ENCODE measurements around the gene DFFA. TPM values are rescaled to one million over a fixed set of nuclear protein-coding genes. Genes with fewer than 3 reads are reported as not detected.
"Not testable (repeated sequence)": the region's sequence is repeated elsewhere in the genome, so short reads cannot be mapped to it uniquely, and the experiment has no call there.

The DFFA gene
- total RNA-seq, 1 experiment from 2014 or later: 94.1 TPM

GRCh38 chr1:10506677-10507047, 34.3 kb upstream of the DFFA start:
- no peaks in the 10 kb centered on the region for H3K36me3 Mint-ChIP-seq (ENCODE audit: insufficient read depth in 1 of 3, low read depth in 3 of 3)
- no peak overlapping the region for H3K27ac ChIP-seq (ENCODE audit: insufficient read length, low read depth, low read length)

GRCh38 chr1:10506046-10506676, 33.8 kb upstream of the DFFA start:
- H4K8ac ChIP-seq (replicated peaks; ENCODE audit: insufficient read length, low read depth, low read length); H3K27me3 ChIP-seq (ENCODE audit: insufficient read depth, low read length); H3K36me3 Mint-ChIP-seq (ENCODE audit: insufficient read depth in 1 of 3, low read depth in 3 of 3); H4K91ac ChIP-seq (ENCODE audit: insufficient read length, low read depth, low read length); H3K79me2 ChIP-seq (ENCODE audit: insufficient read depth, low read length); H3K79me1 ChIP-seq (ENCODE audit: insufficient read depth, low read depth, low read length, poor library complexity, severe bottlenecking); H2BK15ac ChIP-seq (ENCODE audit: low read depth, low read length); H2BK20ac ChIP-seq (ENCODE audit: low read depth, low read length, poor library complexity, severe bottlenecking); H2BK5ac ChIP-seq (ENCODE audit: insufficient read length, low read length); H2BK120ac ChIP-seq (ENCODE audit: low read depth, low read length, poor library complexity, severe bottlenecking); H3K4ac ChIP-seq (ENCODE audit: low read depth, low read length); H3K4me1 ChIP-seq (ENCODE audit: insufficient read depth, low read length); DNase-seq; H3K14ac ChIP-seq (ENCODE audit: insufficient read depth, low read length); H3K18ac ChIP-seq (ENCODE audit: insufficient read length, low read depth, low read length); H4K20me1 ChIP-seq (ENCODE audit: control insufficient read depth, insufficient read depth, insufficient read length); H3K9me3 Mint-ChIP-seq; H3K56ac ChIP-seq (ENCODE audit: insufficient read length, low read depth, low read length); H3K23ac ChIP-seq (ENCODE audit: insufficient read length, low read depth, low read length); H3K23me2 ChIP-seq (ENCODE audit: insufficient read length, low read depth, low read length, poor library complexity, severe bottlenecking); H3K9me3 ChIP-seq (ENCODE audit: control insufficient read depth, low read depth, low read length); H3K4me2 ChIP-seq (ENCODE audit: insufficient read depth, insufficient read length, low read length); H3T11ph ChIP-seq (ENCODE audit: low read length); H2BK12ac ChIP-seq (ENCODE audit: insufficient read length, low read depth, low read length); H3K27me3 Mint-ChIP-seq (ENCODE audit: low read depth); H2AFZ ChIP-seq (ENCODE audit: low read length); H3K27ac ChIP-seq (ENCODE audit: insufficient read length, low read depth, low read length); H3K9ac ChIP-seq (ENCODE audit: extremely low read depth, insufficient read length, low read length); H3K4me3 Mint-ChIP-seq; H2AK5ac ChIP-seq (ENCODE audit: insufficient read length, low read length); H4K5ac ChIP-seq (ENCODE audit: insufficient read length, low read depth, low read length): not testable (repeated sequence)
- WGBS (ENCODE audit: extremely low coverage, insufficient read length, low lambda C conversion rate): no CpG with 5 or more reads among the region's 12 CpGs
- Mint-ChIP-seq H3K4me1 (peaks cover 17 to 20% of the 10 kb centered on the region in 2 experiments), H3K27ac (peak overlapping the region in 1 of 3 experiments; percentile 17; a peak in 1 of 7 replicates)

More at GRCh38 chr1:10506677-10507047, 34.3 kb upstream of the DFFA start:
- no CpG with 5 or more reads among the region's 4 CpGs for WGBS (ENCODE audit: extremely low coverage, insufficient read length, low lambda C conversion rate)
- H3K79me1 ChIP-seq (ENCODE audit: insufficient read depth, low read depth, low read length, poor library complexity, severe bottlenecking): peaks cover 10% of the 10 kb centered on the region
- H2AK5ac ChIP-seq (ENCODE audit: insufficient read length, low read length): no peak overlapping the region
- H3K9me3 Mint-ChIP-seq: no peaks in the 10 kb centered on the region
- no peak overlapping the region for H3K14ac ChIP-seq (ENCODE audit: insufficient read depth, low read length)
- no peak overlapping the region for H2BK15ac ChIP-seq (ENCODE audit: low read depth, low read length)
- H3K56ac ChIP-seq (ENCODE audit: insufficient read length, low read depth, low read length): no peak overlapping the region
- H3K23ac ChIP-seq (ENCODE audit: insufficient read length, low read depth, low read length): no peak overlapping the region
- no peak overlapping the region for H4K8ac ChIP-seq (replicated peaks; ENCODE audit: insufficient read length, low read depth, low read length)
- no peak for DNase-seq
- H3K18ac ChIP-seq (ENCODE audit: insufficient read length, low read depth, low read length): no peak overlapping the region
- no peak overlapping the region for H3K4ac ChIP-seq (ENCODE audit: low read depth, low read length)
- no peak overlapping the region for H3K9ac ChIP-seq (ENCODE audit: extremely low read depth, insufficient read length, low read length)
- no peak overlapping the region for H2BK120ac ChIP-seq (ENCODE audit: low read depth, low read length, poor library complexity, severe bottlenecking)
- no peaks in the 10 kb centered on the region for H3K23me2 ChIP-seq (ENCODE audit: insufficient read length, low read depth, low read length, poor library complexity, severe bottlenecking)
- H3K4me3 Mint-ChIP-seq: no peak overlapping the region
- no peak overlapping the region for H2BK12ac ChIP-seq (ENCODE audit: insufficient read length, low read depth, low read length)
- no peaks in the 10 kb centered on the region for H3K9me3 ChIP-seq (ENCODE audit: control insufficient read depth, low read depth, low read length)
- no peak overlapping the region for H3K4me2 ChIP-seq (ENCODE audit: insufficient read depth, insufficient read length, low read length)
- no peak for TF ChIP-seq CTCF (conservative IDR thresholded peaks at IDR 0.05)
- no peak overlapping the region for H4K5ac ChIP-seq (ENCODE audit: insufficient read length, low read depth, low read length)
- no peak overlapping the region for H4K91ac ChIP-seq (ENCODE audit: insufficient read length, low read depth, low read length)
- no peaks in the 10 kb centered on the region for H3K27me3 ChIP-seq (ENCODE audit: insufficient read depth, low read length)
- H2BK20ac ChIP-seq (ENCODE audit: low read depth, low read length, poor library complexity, severe bottlenecking): no peak overlapping the region
- H3K4me1 ChIP-seq (ENCODE audit: insufficient read depth, low read length): peaks cover 4% of the 10 kb centered on the region; the same call in 1 of the 2 replicates
- peaks cover 8% of the 10 kb centered on the region; the same call in 1 of the 2 replicates for H3K79me2 ChIP-seq (ENCODE audit: insufficient read depth, low read length)
- no peaks in the 10 kb centered on the region for H3K27me3 Mint-ChIP-seq (ENCODE audit: low read depth)
- peaks cover 17 to 21% of the 10 kb centered on the region in 2 experiments for H3K4me1 Mint-ChIP-seq
- H3K27ac Mint-ChIP-seq: peak overlapping the region in 1 of 3 experiments; percentile 17; a peak in 1 of 7 replicates
- no peak overlapping the region for H2AFZ ChIP-seq (ENCODE audit: low read length)
- no peaks in the 10 kb centered on the region for H4K20me1 ChIP-seq (ENCODE audit: control insufficient read depth, insufficient read depth, insufficient read length)
- no peak overlapping the region for H3T11ph ChIP-seq (ENCODE audit: low read length)
- H2BK5ac ChIP-seq (ENCODE audit: insufficient read length, low read length): no peak overlapping the region
